K562 (cell line): ENCODE results near the gene CNR1. TPM values are rescaled to one million over a fixed set of nuclear protein-coding genes. Genes with fewer than 3 reads are reported as not detected.

Source experiments
- ATAC-seq: fragments of 200-7000 bp; cut with Tn5 transposase; 3 replicates; pipeline ENCODE4 v1.9.1; 2020; ENCODE audit warnings: moderate library complexity
- BruUV-seq: library from RNA; stranded (reverse); fragments of 400-500 nt; replicated peaks from 2 replicates; lab custom pipeline; 2021; lab: Mats Ljungman, UMichigan
- CTCF ChIA-PET: fragments of 300-600 bp; formaldehyde crosslinking; extraction: SDS; loops from one replicate; lab custom pipeline; 2021; ENCODE audit warnings: low intra/inter-chr PET ratio; lab: Yijun Ruan, JAX
- POLR2A ChIA-PET: fragments of 300-600, 350-650 bp; sonication (Branson Sonifier 250); formaldehyde crosslinking; extraction: SDS; loops from one replicate; lab custom pipeline; 2021; ENCODE audit warnings: antibody characterized with exemption, inconsistent platforms; lab: Yijun Ruan, JAX
- DNase-seq, 4 experiments: peaks; one replicate each; pipeline versions ENCODE4 v3.0.0 to v3.0.0-alpha.2; 2011 to 2018; ENCODE audit warnings: low spot score in 3 of 4, mixed read lengths in 3 of 4; ENCODE audit errors: extremely low read depth in 1 of 4
- FAIRE-seq: peaks from 2 replicates; lab custom pipeline; 2011; peaks lifted over from hg19 to GRCh38; lab: Jason Lieb, UNC
- H2AFZ ChIP-seq: 2 replicates; pipeline ENCODE4 v1.6.0; 2011; ENCODE audit warnings: low read depth, low read length, control low read depth, inconsistent platforms
- H3K27ac ChIP-seq: fragments of 200-600 bp; 3 replicates; pipeline ENCODE4 v1.8.0; 2011; ENCODE audit warnings: low read depth, mild to moderate bottlenecking, control low read depth, inconsistent platforms, low read length, moderate library complexity, mixed read lengths; ENCODE audit errors: extremely low read depth
- H3K27me3 ChIP-seq, 2 experiments: fragments of 300-600 bp in 1 of 2; 2 replicates in 1 of 2; 3 replicates in 1 of 2; pipeline versions ENCODE4 v1.6.0 to v1.8.0; 2011; ENCODE audit warnings: inconsistent platforms in 2 of 2, low read length in 2 of 2, mild to moderate bottlenecking in 1 of 2, mixed read lengths in 1 of 2, moderate library complexity in 1 of 2; ENCODE audit not compliant: control insufficient read depth in 2 of 2, insufficient read depth in 2 of 2
- H3K36me3 ChIP-seq: fragments of 300-600 bp; 3 replicates; pipeline ENCODE4 v1.8.0; 2011; ENCODE audit warnings: mild to moderate bottlenecking, low read length, inconsistent platforms; ENCODE audit not compliant: control insufficient read depth, insufficient read depth
- H3K4me1 ChIP-seq, 2 experiments: fragments of 200-600 bp in 1 of 2; replicated peaks in 1 of 2; 2 replicates in 1 of 2; 3 replicates in 1 of 2; pipeline versions ENCODE4 v1.5.1 to v1.8.0; 2011; ENCODE audit warnings: inconsistent platforms in 2 of 2, low read length in 2 of 2, mild to moderate bottlenecking in 1 of 2, mixed read lengths in 1 of 2, moderate library complexity in 1 of 2; ENCODE audit not compliant: control insufficient read depth in 2 of 2, insufficient read depth in 2 of 2
- H3K4me2 ChIP-seq: 2 replicates; pipeline ENCODE4 v1.6.1; 2011; ENCODE audit warnings: low read length, control low read depth, inconsistent platforms, mixed read lengths; ENCODE audit not compliant: insufficient read depth
- H3K4me3 ChIP-seq: fragments of 200-600 bp; sonication (generic), shearing (Covaris generic); 2 replicates; pipeline ENCODE4 v1.5.1; 2016; ENCODE audit warnings: control low read depth, inconsistent platforms
- H3K79me2 ChIP-seq: fragments of 200-600 bp; 3 replicates; pipeline ENCODE4 v1.8.0; 2011; ENCODE audit warnings: low read length, inconsistent platforms; ENCODE audit not compliant: control insufficient read depth, insufficient read depth
- H3K9ac ChIP-seq, 2 experiments: 2 replicates each; pipeline versions ENCODE4 v1.6.0 to v1.6.1; 2011; ENCODE audit warnings: low read depth in 2 of 2, low read length in 2 of 2, control low read depth in 1 of 2, inconsistent platforms in 1 of 2, mild to moderate bottlenecking in 1 of 2, mixed read lengths in 1 of 2; ENCODE audit not compliant: insufficient read depth in 1 of 2
- H3K9me1 ChIP-seq: one replicate; pipeline ENCODE4 v1.6.0; 2011; ENCODE audit warnings: inconsistent platforms, mild to moderate bottlenecking, low read length, moderate library complexity; ENCODE audit not compliant: control insufficient read depth, insufficient read depth
- H3K9me3 ChIP-seq: replicated peaks from 2 replicates; pipeline ENCODE4 v1.5.1; 2011; ENCODE audit warnings: low read depth, low read length, inconsistent platforms; ENCODE audit not compliant: control insufficient read depth, insufficient read depth
- H4K20me1 ChIP-seq: replicated peaks from 2 replicates; pipeline ENCODE4 v1.6.1; 2011; ENCODE audit warnings: low read length, inconsistent platforms, mixed read lengths; ENCODE audit not compliant: control insufficient read depth, insufficient read depth
- CBX2 ChIP-seq: fragments of 200-600 bp; sonication (generic); IDR thresholded peaks from one replicate; pipeline ENCODE4 v1.6.1; 2012; ENCODE audit warnings: mild to moderate bottlenecking, low read length, inconsistent platforms; ENCODE audit not compliant: insufficient read depth, poor library complexity, severe bottlenecking
- E2F8 ChIP-seq: fragments of 450-650 bp; IDR thresholded peaks from 2 replicates; pipeline ENCODE4 v1.7.1; 2018; ENCODE audit warnings: mild to moderate bottlenecking, low read depth; ENCODE audit not compliant: partially characterized antibody
- ERF ChIP-seq: fragments of 450-650 bp; formaldehyde crosslinking; IDR thresholded peaks from 2 replicates; pipeline ENCODE4 v1.4.0; 2020; ENCODE audit warnings: mild to moderate bottlenecking, mixed read lengths
- KLF10 ChIP-seq: fragments of 250-450 bp; sonication (Bioruptor Pico); IDR thresholded peaks from 2 replicates; pipeline ENCODE4 v1.6.1; 2021; ENCODE audit warnings: matching md5 sums
- MCM3 ChIP-seq: fragments of 450-650 bp; IDR thresholded peaks from 2 replicates; pipeline ENCODE4 v1.6.1; 2016
- MEF2A ChIP-seq: IDR thresholded peaks from 2 replicates; pipeline ENCODE4 v1.6.1; 2011; ENCODE audit warnings: low read depth, mild to moderate bottlenecking, low read length, moderate library complexity; ENCODE audit not compliant: control insufficient read depth
- NCOA1 ChIP-seq: fragments of 450-650 bp; IDR thresholded peaks from 2 replicates; pipeline ENCODE4 v1.6.1; 2016; ENCODE audit warnings: low read depth
- NCOA6 ChIP-seq: fragments of 450-650 bp; IDR thresholded peaks from 2 replicates; pipeline ENCODE4 v1.6.1; 2017; ENCODE audit warnings: mild to moderate bottlenecking
- PKNOX1 ChIP-seq: fragments of 450-650 bp; IDR thresholded peaks from 2 replicates; pipeline ENCODE4 v1.6.1; 2016
- POLR3G ChIP-seq: IDR thresholded peaks from 2 replicates; pipeline ENCODE4 v1.6.1; 2011; ENCODE audit not compliant: insufficient read length, insufficient replicate concordance; ENCODE audit errors: extremely low read depth
- SREBF1 ChIP-seq: fragments of 150-350 bp; IDR thresholded peaks from 2 replicates; pipeline ENCODE4 v1.6.1; 2014; ENCODE audit warnings: antibody characterized with exemption, low read depth, low read length, borderline replicate concordance
- TCF3 ChIP-seq: sonication (generic); formaldehyde crosslinking; IDR thresholded peaks from 2 replicates; pipeline ENCODE4 v1.4.0; 2020; ENCODE audit warnings: mild to moderate bottlenecking, missing genetic modification reagents
- ZBTB1 ChIP-seq: sonication (generic); formaldehyde crosslinking; IDR thresholded peaks from 2 replicates; pipeline ENCODE4 v1.8.1; 2023; ENCODE audit warnings: missing genetic modification reagents, low read depth, mild to moderate bottlenecking, borderline replicate concordance
- WGBS: fragments of 100-300 bp; shearing (Covaris generic); methylation state at CpG from one replicate; pipeline ENCODE4 v1.1.6; 2016; ENCODE audit warnings: low coverage, mixed read lengths; ENCODE audit not compliant: insufficient coverage; ENCODE audit errors: missing lambda C conversion rate; 5-methylcytosine and 5-hydroxymethylcytosine counted together
- in situ Hi-C: fragments of 300-500 bp; cut with MboI; formaldehyde crosslinking; loops from 4 replicates; pipeline ENCODE4 v1.15.0; 2018; ENCODE audit warnings: inconsistent platforms, mixed read lengths
- intact Hi-C: fragments of 100-400 bp; cut with micrococcal nuclease; formaldehyde crosslinking; loops from 2 replicates; pipeline ENCODE4 v1.14.2; 2022
- polyA plus RNA-seq, 8 experiments: library from polyadenylated mRNA; depleted of rRNA in 4 of 8; stranded (reverse) in 5 of 8; unstranded in 3 of 8; fragments of >200 nt; fragmentation: Nextera tagmentation in 2 of 8; fragmentation: Illumina TruSeq in 1 of 8; extraction: Ambion mirVana in 2 of 8; extraction: Trizol in 1 of 8; gene quantifications; 2 replicates each; pipeline versions ENCODE4 v1.2.1 to v1.2.3, GENCODE V29; 2011 to 2014; ENCODE audit warnings: inconsistent platforms in 1 of 8, missing spikeins in 1 of 8
- total RNA-seq, 7 experiments: library from RNA; depleted of rRNA in 6 of 7; stranded (reverse); fragments of >200 nt in 6 of 7; fragmentation: Illumina TruSeq in 2 of 7; extraction: Trizol in 2 of 7; gene quantifications; 2 replicates each; pipeline versions ENCODE4 v1.2.1 to v1.2.3, GENCODE V29; 2011 to 2021; ENCODE audit warnings: low replicate concordance in 1 of 7
- TF ChIP-seq, protein P1 (sequence below): fragments of 200-400 bp; formaldehyde crosslinking; IDR thresholded peaks from 2 replicates; pipeline ENCODE4 v1.6.1; 2017; ENCODE audit warnings: mild to moderate bottlenecking, low read depth, low read length, moderate library complexity
- TF ChIP-seq, protein P2 (sequence below): fragments of 450-650 bp; conservative IDR thresholded peaks from 2 replicates; pipeline ENCODE4 v1.6.1; 2016; ENCODE audit warnings: missing genetic modification characterization, low read depth, mild to moderate bottlenecking, missing compliant biosample characterization, moderate library complexity

The CNR1 gene
- total and polyA plus RNA-seq, 9 of the 15 experiments (the other 6 are each of a cell fraction or from before 2014, with no cell fraction given): 0.50 to 1.9 (median 1.2) TPM; not detected in 1

GRCh38 chr6:88163616-88164015 is 2.5 kb downstream of the CNR1 start:
- H2AFZ ChIP-seq: no peak overlapping the region
- no peaks in the 10 kb centered on the region; the same call in 1 of the 2 replicates for H4K20me1 ChIP-seq
- peaks cover 8 to 27% of the 10 kb centered on the region in 2 experiments; a peak in 4 of 5 replicates for H3K27me3 ChIP-seq
- DNase-seq: no peak
- in situ Hi-C loops (no loop called here), intact Hi-C loops (no loop called here)
- H3K79me2 ChIP-seq: no peaks in the 10 kb centered on the region
- BruUV-seq: no TSS peak
- H3K4me2 ChIP-seq: no peak overlapping the region
- WGBS: 0% methylated on average over 1 of the region's 1 CpG
- H3K9ac ChIP-seq: no peak overlapping the region
- ChIA-PET POLR2A (no interaction called here), CTCF (no interaction called here)
- ATAC-seq: no peak
- H3K36me3 ChIP-seq: no peaks in the 10 kb centered on the region
- no peak for FAIRE-seq
- H3K27ac ChIP-seq: no peak overlapping the region
- no peak overlapping the region for H3K4me3 ChIP-seq
- H3K9me1 ChIP-seq: no peaks in the 10 kb centered on the region
- H3K9me3 ChIP-seq: no peaks in the 10 kb centered on the region
- peaks cover 0 to 22% of the 10 kb centered on the region in 2 experiments; a peak in 2 of 5 replicates for H3K4me1 ChIP-seq
- TF ChIP-seq SREBF1: no peak
- TF ChIP-seq KLF10 (CRISPR knock-in tag): no peak
- TF ChIP-seq NCOA1: no peak
- no peak for TF ChIP-seq NCOA6
- TF ChIP-seq POLR3G: no peak
- TF ChIP-seq, protein P1, sequence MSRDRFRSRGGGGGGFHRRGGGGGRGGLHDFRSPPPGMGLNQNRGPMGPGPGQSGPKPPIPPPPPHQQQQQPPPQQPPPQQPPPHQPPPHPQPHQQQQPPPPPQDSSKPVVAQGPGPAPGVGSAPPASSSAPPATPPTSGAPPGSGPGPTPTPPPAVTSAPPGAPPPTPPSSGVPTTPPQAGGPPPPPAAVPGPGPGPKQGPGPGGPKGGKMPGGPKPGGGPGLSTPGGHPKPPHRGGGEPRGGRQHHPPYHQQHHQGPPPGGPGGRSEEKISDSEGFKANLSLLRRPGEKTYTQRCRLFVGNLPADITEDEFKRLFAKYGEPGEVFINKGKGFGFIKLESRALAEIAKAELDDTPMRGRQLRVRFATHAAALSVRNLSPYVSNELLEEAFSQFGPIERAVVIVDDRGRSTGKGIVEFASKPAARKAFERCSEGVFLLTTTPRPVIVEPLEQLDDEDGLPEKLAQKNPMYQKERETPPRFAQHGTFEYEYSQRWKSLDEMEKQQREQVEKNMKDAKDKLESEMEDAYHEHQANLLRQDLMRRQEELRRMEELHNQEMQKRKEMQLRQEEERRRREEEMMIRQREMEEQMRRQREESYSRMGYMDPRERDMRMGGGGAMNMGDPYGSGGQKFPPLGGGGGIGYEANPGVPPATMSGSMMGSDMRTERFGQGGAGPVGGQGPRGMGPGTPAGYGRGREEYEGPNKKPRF: no peak
- no peak for TF ChIP-seq MCM3
- TF ChIP-seq CBX2: no peak
- TF ChIP-seq E2F8: no peak
- TF ChIP-seq ZBTB1 (CRISPR knock-in tag): no peak
- TF ChIP-seq PKNOX1: no peak
- TF ChIP-seq, protein P2, sequence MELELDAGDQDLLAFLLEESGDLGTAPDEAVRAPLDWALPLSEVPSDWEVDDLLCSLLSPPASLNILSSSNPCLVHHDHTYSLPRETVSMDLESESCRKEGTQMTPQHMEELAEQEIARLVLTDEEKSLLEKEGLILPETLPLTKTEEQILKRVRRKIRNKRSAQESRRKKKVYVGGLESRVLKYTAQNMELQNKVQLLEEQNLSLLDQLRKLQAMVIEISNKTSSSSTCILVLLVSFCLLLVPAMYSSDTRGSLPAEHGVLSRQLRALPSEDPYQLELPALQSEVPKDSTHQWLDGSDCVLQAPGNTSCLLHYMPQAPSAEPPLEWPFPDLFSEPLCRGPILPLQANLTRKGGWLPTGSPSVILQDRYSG (tag): no peak
- no peak for TF ChIP-seq ERF (CRISPR knock-in tag)
- no peak for TF ChIP-seq TCF3 (CRISPR knock-in tag)
- no peak for TF ChIP-seq MEF2A
